Measurements from ENCODE around the gene KCNH4.

Gene KCNH4

DNA sequence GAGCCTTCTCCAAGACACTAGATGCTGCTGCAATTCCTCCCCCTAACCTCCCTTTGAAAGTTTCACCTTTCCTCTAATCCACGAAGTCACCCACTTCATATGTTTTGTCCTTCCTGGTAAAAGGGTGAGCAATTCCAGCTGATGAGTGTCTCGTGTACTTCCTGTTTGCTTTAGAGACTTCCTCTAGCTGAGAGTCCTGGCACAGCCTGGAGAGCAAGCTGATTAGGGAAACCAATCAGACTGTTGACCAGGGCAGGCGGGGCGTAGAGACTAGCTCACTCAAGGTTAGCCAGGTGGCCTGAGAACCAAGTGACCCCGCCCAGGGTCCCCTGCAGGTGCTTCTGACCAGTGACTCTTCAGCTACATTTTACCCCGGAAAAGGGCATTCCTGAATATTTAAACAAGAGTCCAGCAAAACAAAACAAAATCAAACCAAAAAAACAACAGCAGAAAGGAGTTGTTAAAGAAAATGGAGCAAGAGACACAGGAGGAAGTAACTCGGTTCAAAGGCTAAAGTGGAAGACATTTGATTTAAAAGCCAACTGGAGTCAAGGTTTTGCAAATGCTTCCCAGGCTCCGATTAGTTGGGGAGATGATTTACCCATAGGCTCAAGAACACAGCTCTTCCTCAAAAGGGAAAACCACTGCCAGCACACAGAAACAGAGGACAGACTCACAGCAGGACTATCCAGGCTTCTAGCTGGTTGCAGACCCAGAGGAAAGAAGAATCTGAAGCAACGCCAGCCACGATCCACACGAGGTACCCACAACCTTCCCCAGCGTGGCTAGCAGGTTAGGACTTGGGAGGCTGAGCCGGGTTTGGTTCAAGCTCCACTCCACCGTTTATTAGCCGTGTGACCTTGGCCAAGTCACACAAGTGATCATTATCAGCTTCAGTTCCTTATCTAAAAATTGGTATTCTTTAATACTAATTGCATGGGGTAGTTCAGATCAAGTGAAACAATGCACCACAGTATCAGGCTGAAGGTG is 45.0 kb downstream of the KCNH4 start:
- no peak for DNase-seq

DNA sequence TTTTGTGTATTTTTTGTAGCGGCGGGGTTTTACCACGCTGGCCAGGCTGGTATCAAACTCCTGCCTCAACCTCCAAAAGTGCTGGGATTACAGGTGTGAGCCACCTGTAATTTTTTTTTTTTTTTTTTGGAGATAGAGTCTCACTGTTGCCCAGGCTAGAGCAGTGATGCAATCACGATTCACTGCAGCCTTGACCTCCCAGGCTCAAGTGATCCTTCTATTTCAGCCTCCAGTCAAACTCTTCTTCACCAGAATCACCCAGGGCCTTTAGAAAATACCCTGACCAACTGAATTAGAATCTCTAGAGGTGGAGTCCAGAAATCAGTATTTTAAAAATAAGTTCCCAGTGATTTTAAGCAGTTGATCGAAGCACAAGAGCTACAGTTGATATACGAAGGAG is 45.8 kb downstream of the KCNH4 start:
- DNase-seq: no peak

DNA sequence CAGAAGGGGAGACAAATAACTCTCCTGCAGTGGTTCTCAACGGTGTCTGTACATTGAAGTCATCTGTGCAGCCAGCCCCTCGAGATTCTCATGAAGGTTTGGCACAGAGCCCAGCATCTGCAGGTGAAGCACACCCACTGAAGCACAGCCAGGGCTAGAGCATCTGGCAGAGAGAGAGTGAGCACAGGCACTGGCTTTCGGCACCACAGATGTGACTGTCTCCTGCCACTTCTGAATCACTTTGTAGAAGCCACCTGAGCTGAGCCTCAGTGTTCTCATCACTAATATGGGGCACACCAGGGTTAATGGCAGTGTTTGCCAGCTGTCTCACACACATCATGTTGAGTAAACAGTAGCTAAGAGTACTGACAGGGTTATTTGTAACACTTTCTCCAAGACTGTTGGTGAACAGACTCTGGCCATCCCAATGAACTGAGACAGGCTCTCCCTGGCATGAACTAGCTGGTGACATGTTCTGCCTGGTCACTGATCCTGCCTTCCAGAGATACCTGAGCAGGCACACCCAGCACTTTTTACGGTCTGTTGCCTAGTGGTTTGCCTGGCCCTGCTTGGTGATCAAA is 47.4 kb downstream of the KCNH4 start:
- DNase-seq: peak; percentile 47

DNA sequence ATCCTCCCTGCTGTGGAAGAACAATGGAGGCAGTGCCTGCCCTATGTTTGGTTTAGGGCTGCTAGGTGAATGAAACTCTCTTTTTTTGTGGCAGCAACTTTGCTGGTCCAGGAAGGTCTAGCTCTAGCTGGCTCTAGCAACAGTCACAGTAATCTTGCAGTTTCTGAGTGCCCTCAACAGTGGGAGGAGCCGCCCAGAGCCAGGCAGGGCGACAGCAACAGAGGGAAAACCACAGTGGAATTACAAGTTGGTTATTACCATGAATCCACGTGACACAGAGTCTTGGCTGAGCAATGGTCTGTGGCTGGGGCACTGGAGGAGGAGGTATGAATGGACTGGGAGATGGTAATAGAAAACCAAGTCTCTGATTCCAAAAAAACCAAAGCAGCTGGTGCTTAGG is 48.0 kb downstream of the KCNH4 start:
- DNase-seq: peak; percentile 56

DNA sequence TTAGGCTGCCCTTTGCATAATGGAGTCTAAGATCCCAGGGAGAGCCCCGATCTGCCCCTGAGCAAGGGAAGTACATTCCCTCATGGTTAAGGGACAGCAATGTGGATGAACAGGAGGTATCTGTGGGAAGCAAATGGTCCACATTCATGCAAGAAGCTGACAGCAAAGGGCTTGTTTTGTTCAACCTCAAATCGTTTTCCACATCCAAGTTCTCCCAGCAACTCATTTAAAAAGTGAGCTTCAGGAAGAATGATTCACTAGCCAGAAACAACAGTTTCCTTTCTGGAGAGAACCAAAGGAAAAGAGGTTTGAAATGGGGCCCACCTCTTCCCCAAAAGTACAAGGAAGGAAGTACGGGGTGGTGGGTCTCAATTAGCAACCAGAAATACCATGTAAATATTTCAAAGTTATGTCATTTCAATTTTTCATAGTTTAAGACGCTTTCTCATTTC is 48.9 kb downstream of the KCNH4 start:
- no peak for DNase-seq

DNA sequence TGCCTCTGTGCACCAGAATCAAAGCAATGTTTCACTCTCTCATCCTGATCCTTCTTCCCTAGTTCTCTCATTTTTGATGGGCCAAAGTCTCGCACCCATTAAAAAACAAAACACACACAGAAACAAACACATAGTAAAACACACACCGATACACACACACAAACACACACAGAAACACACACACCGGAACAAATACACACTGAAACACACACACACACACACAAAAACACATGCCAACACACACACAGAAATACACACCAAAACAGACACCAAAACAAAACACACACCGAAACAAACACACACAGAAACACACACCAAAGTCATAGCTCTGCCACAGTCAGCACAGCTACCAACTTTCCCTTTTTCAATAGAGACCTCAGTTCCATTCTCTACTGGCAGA is 49.7 kb downstream of the KCNH4 start:
- DNase-seq: no peak

DNA sequence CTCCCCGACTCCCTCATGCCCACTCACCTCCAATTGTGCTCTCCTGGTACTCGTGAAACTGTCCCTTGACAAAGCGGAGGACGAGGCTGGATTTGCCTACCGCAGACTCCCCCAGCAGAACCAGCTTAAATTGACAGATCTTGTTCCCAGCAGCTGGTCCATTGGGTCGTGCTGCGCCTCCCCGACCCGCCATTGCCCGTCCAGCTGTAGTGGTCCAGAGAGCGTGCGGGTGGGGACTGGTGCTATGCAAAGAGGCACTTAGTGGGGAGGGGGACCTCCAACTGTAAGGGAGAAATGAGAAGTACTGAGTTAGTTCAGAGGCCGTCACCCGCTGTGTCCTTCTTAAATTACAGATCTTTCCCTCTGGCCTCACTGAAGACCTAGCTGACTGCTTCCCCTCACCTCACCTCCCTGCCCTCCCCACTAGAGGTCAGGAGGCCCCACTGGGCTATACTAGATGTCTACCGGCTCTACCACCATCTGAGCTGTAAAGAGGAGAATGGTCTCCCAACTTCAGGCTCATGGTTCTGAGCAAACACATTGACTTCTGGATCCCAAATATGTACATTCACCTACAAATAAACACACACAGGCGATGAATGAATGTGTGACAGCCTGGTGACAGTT is 50.5 kb downstream of the KCNH4 start:
- DNase-seq: no peak

DNA sequence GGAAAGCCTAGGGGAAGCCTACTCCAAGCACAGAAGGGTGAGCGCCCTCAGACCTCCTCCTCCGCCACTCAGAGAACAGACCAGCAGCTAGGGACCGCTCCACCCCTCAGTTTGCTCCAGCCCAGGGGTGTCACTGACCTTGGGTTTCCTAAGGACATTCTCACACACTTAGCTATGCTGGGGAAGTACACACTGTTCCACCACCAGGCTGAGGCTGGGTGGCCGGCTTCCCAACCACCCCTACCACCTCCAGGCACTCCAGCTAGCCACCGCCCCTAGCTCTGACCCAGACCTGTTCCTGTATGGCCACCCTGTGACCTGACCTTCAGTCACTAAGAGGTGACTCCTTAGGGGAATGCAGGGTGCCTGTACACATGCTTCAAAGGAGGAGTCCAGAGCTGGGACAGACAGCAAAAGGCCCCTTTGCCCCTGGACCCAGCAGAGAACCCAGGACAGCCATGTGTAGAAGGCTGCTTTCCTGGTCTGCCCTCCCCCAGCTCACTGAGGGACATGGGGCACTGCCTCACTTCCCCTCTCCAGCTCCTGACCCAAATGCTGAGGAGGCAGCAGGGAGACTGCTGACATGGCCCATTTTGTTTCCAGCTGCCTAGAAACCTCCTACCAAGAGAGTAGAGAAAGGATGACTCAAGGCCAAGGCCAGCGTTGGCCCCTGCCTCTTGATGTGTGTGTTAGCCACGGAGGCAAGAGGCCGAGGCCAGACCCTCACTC is 51.7 kb downstream of the KCNH4 start:
- DNase-seq: no peak

DNA sequence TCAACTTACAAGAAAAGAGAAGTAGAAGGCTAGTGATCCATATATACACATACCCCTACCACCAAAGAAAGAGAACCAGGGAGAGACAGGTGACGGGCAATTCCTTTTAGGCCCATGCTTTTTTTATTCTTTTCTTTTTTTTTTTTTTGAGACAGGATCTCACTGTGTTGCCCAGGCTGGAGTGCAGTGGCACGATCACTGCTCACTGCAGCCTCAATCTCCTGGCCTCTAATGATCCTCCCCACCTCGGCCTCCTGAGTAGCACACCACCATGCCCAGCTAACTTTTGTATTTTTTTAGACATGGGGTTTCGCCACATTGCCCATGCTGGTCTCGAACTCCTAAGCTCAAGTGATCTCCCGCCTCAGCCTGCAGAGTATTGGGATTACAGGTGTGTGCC is 53.5 kb downstream of the KCNH4 start:
- no peak for DNase-seq

DNA sequence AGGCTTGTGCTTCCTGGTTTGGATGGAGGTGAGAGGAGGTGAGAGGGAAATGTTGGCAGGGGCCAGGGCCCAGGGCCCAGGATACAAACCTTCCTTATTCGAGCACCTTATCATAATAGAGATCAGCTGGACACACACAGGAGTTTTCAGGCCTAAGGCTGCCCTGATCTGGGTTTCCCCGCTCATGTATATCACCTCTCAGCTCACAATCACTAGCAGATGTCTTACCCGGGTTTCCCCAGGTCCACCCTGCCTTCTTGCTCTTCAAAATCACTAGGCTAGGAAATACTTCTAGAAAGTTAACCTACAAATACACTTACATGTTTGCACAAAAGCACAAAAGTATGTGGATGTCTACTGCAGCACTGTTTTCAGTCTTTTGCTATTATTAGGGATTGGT is 54.1 kb downstream of the KCNH4 start:
- no peak for DNase-seq

DNA sequence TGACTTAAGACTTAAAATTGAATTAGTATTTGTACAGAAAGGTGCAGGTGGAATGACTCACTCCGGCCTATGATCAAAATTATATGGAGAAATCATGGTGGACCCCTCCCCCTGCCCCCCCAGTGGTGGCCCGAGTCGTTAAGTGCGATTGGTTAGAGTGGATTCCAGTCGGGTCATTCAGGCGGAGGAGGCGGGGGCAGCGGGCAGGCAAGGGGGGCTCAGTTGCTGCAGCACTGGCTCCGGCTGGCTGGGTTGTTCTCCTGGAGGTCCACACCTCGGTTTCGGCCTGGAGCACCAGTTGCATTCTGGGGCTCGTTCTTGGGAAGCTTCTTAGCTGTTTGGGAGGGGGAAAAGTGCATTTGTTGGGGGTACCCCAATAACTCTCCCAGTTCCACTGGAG is 55.4 kb downstream of the KCNH4 start:
- no peak for DNase-seq

DNA sequence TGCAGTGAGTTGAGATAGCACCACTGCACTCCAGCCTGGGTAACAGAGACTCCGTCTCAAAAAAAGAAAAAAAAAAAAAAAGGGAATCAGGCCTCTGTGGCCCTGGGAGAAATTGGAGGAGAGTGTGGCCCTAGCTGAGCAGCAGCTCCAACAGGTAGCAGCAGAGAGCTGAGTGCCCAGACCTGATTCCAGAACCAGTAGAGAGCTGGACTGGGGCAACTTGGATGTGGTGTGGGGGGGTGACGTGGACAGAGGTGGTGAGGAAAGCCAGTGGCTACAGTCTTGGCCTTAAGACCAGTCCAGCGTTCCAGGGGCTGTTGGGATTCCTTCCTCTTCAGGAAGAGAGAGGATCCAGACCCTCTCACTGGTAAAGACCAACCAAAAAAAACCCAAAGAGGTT is 56.7 kb downstream of the KCNH4 start:
- DNase-seq: no peak

DNA sequence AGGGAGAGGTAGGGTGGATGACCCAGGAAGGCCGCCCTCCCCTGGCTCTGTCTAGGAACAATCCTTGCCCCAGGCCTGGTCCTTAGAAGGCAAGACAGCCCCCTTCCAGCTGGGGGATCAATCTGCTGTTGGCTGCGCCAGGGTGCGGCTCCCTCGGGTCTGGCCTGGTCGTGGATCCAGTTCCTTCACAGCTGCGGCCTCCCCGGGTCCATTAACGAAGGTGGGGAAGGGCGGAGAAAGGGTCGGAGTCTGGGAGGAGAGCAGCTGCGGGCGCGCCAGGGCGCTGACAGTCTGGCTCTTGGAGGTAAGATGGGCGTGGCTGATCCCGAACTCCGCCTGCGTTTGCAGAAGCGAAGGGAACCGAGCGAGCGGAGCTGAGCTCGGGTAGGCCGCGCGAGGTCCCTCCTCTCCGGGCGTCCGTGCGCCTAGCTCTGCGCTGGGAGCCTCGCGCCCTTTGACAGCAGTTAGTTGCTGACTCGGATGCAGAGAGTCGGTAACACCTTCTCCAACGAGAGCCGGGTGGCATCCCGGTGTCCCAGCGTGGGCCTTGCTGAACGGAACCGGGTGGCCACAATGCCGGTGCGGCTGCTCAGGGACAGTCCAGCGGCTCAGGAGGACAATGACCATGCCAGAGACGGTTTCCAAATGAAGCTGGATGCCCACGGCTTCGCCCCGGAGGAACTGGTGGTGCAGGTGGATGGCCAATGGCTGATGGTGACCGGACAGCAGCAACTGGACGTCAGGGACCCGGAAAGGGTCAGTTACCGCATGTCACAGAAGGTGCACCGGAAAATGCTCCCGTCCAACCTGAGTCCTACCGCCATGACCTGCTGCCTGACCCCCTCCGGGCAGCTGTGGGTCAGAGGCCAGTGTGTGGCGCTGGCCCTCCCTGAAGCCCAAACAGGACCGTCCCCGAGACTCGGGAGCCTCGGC is 58.3 kb downstream of the KCNH4 start, which contains the start of gene HSPB9:
Gene HSPB9 (plus strand): TSS at position 434 of the 933 bp plus-strand sequence. CDS start 47 bp downstream, at position 481.
- no peak for DNase-seq

DNA sequence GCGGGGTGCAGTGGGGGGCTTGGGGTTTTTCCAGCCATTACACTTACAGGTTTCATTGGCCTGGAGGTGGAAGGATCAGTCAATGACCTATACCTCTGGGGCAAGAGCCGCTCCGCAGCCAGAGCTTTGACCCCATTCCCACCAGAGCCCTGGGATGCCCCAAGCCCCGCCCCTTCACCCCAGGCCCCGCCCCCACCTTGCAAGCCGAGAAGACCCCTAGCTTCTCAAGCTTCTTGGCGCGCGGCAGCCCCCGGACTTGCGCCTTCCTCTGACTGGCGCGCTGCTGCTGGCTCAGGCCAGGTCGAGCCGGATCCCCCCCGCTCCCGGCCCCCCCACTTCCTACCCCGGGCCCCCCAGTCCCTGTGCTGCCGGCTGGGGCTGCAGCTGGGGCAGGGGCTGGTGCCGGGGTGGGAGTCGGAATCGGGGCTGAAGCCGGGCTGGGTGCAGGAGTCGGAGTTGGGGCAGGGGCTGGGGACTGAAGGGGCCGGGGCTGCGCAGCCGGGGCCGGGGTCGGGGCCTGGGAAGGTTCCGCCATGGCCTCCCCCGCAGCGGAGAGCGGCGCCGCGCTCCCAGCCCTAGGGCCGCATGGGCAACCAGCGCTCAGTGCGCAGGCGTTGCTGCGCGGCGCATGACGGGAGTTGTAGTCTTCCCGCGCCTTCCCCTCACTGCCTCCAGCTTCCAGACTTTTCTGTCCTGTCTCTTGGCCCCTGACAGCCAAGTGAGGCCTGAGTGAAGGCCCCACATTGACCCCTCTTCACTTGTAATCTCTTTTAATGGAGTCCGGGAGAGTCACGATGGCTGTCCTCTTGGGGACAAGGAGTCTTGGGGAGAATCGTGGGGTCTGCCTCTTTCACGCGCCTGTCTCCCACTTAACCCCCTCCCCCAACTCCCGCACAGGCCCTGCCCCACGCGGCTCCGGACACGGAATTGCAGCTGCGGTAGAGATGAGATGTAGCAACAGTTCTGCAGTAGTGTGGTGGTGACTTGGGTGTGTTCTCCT is 59.9 kb downstream of the KCNH4 start, which contains the start of gene KAT2A:
Gene KAT2A (minus strand): TSS at position 598 of the 1,000 bp plus-strand sequence. CDS start 63 bp downstream, at position 535.
- DNase-seq: peak; percentile 76

DNA sequence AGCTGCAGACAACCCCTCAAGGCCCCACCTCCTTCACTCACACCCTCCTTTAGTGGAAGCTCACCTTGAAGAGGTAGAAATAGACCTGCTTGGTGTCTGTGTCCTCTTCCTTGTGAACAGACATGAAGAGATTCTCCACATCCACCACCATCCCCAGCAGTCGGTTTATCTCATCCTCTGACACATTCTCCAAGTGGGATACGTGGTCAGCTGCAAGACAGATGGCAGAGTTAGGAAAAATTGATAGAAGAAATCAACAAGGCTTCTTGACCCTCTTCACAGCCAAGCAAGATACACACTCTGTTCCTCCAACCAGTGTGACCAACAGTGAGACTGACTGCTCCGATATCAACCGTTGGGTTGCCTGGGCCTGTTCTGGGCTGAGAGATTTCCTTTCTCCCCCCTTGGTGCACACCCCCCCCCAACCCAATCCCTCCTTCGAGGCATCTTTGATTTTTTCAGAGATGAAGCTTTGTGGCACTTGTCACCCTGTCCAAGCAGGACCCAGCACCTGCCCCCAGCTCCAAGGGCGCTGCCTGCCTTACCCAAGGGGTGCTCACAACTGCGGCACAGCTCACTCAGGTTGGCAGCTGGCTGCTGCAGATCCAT is 60.7 kb downstream of the KCNH4 start:
- no peak for DNase-seq

DNA sequence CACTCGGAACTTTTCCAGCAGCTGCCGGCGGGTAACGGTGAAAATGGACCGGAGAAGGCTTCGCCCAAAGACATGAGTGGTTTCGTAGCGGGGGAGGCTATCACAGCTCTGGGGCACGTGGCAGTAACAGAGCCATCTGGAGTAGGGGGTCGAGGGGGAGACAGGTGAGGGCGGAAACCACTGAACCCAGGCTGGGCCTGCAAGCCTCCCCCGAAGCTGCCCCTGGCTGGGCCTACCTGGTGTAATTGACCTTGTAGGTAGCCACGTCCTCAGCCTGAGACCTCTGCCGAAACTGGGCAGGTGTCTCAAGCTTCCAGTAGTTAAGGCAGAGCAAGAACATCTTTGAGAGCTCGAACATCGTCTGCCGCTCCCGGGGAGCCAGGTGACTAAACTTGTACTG is 61.6 kb downstream of the KCNH4 start:
- DNase-seq: no peak

DNA sequence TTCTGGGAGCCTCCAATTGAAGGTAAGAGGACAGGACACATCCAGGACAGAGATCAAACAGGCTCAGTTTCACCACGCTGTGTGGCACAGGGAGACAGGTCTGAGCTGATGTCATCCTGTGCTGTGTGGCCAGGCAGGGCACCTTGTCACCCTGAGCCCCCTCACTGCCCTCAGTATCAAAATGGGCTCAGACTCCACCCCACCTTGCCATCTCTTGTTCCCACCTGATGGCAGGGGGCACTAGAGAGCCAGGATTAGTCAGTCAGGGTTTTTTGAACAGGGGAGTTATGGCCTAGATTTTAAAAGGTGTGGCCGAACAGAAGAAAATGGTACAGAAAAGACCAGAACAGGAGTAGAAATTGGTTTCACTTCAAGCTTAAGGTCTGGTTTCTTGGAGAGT is 62.4 kb downstream of the KCNH4 start:
- DNase-seq: peak; percentile 44

DNA sequence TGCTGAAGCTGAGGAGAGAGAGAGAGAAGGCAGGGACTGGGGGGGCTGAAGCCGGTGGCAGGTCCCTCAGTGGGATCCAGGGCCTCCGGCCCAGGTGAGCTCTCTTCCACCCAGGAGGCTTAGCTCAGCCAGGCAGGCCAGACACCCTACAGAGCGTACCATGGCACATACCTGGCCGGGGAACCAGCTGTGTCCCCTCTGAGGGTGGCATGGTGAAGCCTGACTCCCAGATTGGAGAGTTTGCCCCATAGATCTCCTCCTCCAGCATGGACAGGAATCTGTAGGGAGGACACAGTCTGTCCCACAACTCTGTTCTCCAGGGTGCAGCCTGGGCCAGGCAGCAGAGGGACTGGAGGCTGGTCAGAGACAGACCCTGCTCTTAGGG is 62.8 kb downstream of the KCNH4 start:
- DNase-seq: no peak

DNA sequence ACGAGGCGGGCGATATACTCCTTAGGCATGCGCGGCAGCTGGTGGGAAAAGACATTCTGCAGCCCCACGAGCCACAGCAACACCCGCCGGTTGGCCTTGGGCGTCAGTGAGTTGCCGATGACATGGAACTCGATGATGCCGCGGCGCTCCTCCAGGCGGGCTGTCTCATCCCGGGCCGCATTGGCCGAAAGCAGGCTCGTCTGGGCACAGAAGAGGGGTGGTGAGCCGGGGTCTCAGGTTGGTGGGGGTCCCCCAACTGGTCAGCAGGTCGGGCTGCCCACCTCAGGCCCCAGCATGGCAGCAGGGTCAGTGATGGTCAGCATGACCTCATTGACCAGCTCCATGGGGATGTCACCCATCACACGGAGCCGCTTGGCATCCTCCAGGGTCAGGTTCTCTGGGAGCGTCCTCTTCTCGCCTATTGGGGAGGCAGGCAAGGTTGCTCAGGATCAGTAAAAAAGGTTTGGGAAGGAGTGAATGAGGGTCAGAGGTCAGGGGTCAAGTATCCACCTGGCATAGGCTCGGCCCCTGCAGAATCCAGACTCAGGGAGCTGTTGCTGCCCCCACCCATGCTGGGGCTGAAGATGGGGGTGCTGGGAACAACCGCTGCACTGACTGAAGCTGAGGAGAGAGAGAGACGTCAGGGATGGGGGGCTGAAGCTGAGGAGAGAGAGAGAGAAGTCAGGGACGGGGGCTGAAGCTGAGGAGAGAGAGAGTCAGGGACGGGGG is 63.4 kb downstream of the KCNH4 start:
- no peak for DNase-seq
